ENCODE results near the gene FRAS1.

FRAS1 gene

GRCh38 chr4:78517050-78517652 is 460.0 kb downstream of the FRAS1 start:
- DNase-seq (ENCODE audit: low read depth) = peak; percentile 67
- peak; percentile 74 for TF ChIP-seq CTCF (conservative IDR thresholded peaks at IDR 0.05; ENCODE audit: low read depth, low read length)
- H3K4me3 ChIP-seq (ENCODE audit: low read depth, low read length) = no peak overlapping the region

GRCh38 chr4:78518561-78518960 is 461.4 kb downstream of the FRAS1 start:
- no peak for TF ChIP-seq CTCF (conservative IDR thresholded peaks at IDR 0.05; ENCODE audit: low read depth, low read length)
- DNase-seq (ENCODE audit: low read depth) = peak; percentile 45
- no peak overlapping the region for H3K4me3 ChIP-seq (ENCODE audit: low read depth, low read length)

GRCh38 chr4:78519962-78520361 is 462.8 kb downstream of the FRAS1 start:
- DNase-seq (ENCODE audit: low read depth) = no peak

GRCh38 chr4:78520808-78521226 is 463.7 kb downstream of the FRAS1 start:
- TF ChIP-seq CTCF (conservative IDR thresholded peaks at IDR 0.05; ENCODE audit: low read depth, low read length) = no peak
- DNase-seq (ENCODE audit: low read depth) = peak; percentile 46
- no peak overlapping the region for H3K4me3 ChIP-seq (ENCODE audit: low read depth, low read length)

More at GRCh38 chr4:78519962-78520361, 462.8 kb downstream of the FRAS1 start:
- no peak overlapping the region for H3K4me3 ChIP-seq (ENCODE audit: low read depth, low read length)
- no peak for TF ChIP-seq CTCF (conservative IDR thresholded peaks at IDR 0.05; ENCODE audit: low read depth, low read length)

GRCh38 chr4:78524009-78524408 is 466.9 kb downstream of the FRAS1 start:
- TF ChIP-seq CTCF (conservative IDR thresholded peaks at IDR 0.05; ENCODE audit: low read depth, low read length) = no peak
- no peak for DNase-seq (ENCODE audit: low read depth)

GRCh38 chr4:78525559-78525958 is 468.4 kb downstream of the FRAS1 start:
- TF ChIP-seq CTCF (conservative IDR thresholded peaks at IDR 0.05; ENCODE audit: low read depth, low read length) = no peak
- DNase-seq (ENCODE audit: low read depth) = no peak
- no peak overlapping the region for H3K4me3 ChIP-seq (ENCODE audit: low read depth, low read length)

More at GRCh38 chr4:78524009-78524408, 466.9 kb downstream of the FRAS1 start:
- H3K4me3 ChIP-seq (ENCODE audit: low read depth, low read length) = no peak overlapping the region

GRCh38 chr4:78527103-78527502 is 470.0 kb downstream of the FRAS1 start:
- H3K4me3 ChIP-seq (ENCODE audit: low read depth, low read length) = no peak overlapping the region
- DNase-seq (ENCODE audit: low read depth) = no peak

More at GRCh38 chr4:78527103-78527502, 470.0 kb downstream of the FRAS1 start:
- no peak for TF ChIP-seq CTCF (conservative IDR thresholded peaks at IDR 0.05; ENCODE audit: low read depth, low read length)

Measured in choroid plexus epithelial cell (primary cell).